Activated CD4-positive, alpha-beta T cell treated with anti-CD3 and anti-CD28 coated beads for 36 hours (primary cell): ENCODE measurements around the gene ITGB1BP2. TPM values are rescaled to one million over a fixed set of nuclear protein-coding genes. Genes with fewer than 3 reads are reported as not detected.

Source experiments
- total RNA-seq, 2 experiments: library from RNA; stranded (reverse); gene quantifications; one replicate each; pipeline ENCODE4 v1.2.3, GENCODE V29; 2021

The ITGB1BP2 gene
- total RNA-seq, 2 experiments from 2014 or later, result 6.2 to 6.5 TPM

Other genes with a start within 250 kb of the ITGB1BP2 start
- 10 to 100 TPM; 43.2 to 44.6 TPM for gene SNX12, start 233.4 kb upstream of the ITGB1BP2 start, total RNA-seq
- 10 to 100 TPM in 1 of 2 experiments, 1 to 10 TPM in 1; 9.5 to 10.8 TPM for gene FOXO4, start 205.9 kb upstream of the ITGB1BP2 start, total RNA-seq
- gene CXorf65, start 195.0 kb upstream of the ITGB1BP2 start, total RNA-seq, result 10 to 100 TPM; 15.7 to 31.2 TPM
- gene IL2RG, start 190.2 kb upstream of the ITGB1BP2 start, total RNA-seq, result 100 to 1,000 TPM; 278 to 342 TPM
- gene MED12, start 183.2 kb upstream of the ITGB1BP2 start, total RNA-seq, result 10 to 100 TPM; 46.2 to 56.4 TPM
- under 1 TPM; 0.77 to 0.78 TPM for gene NLGN3, start 156.9 kb upstream of the ITGB1BP2 start, total RNA-seq
- not detected for gene GJB1, start 78.5 kb upstream of the ITGB1BP2 start, total RNA-seq
- gene ZMYM3, start 47.6 kb upstream of the ITGB1BP2 start, total RNA-seq, result 10 to 100 TPM; 22.6 to 22.8 TPM
- gene NONO, start 18.1 kb upstream of the ITGB1BP2 start, total RNA-seq, result 1,000 to 10,000 TPM in 1 of 2 experiments, 100 to 1,000 TPM in 1; 508 to 1,161 TPM
- gene TAF1, start 64.6 kb downstream of the ITGB1BP2 start, total RNA-seq, result 10 to 100 TPM; 36.6 to 41.2 TPM
- gene OGT, start 231.4 kb downstream of the ITGB1BP2 start, total RNA-seq, result 100 to 1,000 TPM; 331 to 339 TPM